B cell (primary cell): ENCODE measurements around the gene CCNI2.

Source experiments
- EZH2 ChIP-seq: IDR thresholded peaks from 2 replicates; pipeline ENCODE4 v1.6.1; 2012; ENCODE audit warnings: borderline replicate concordance, low read depth, mild to moderate bottlenecking, moderate library complexity, low read length; ENCODE audit not compliant: insufficient read depth, poor library complexity, severe bottlenecking
- TF ChIP-seq, protein P1 (sequence below): fragments of 200-600 bp; IDR thresholded peaks from one replicate; pipeline ENCODE4 v1.8.0; 2022; ENCODE audit warnings: antibody characterized with exemption, mild to moderate bottlenecking

DNA sequence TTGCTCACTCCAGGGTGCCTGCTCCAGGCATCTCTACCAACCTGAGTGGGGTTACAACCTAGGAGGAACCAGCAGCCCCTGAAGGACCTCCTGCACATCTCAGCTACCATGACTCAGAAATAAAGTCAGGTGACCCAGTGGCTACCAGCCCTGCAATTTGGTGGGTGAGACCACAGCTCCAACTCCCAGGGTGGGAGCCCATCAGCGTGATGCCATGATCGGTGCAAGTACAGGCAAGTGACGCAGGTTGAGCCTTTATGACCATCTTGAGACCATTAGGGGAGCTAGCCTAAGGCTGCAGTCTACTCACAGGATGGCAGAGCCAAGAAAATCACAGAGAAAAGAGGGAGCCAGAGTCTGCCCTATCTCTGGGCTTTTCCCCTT lies 21.3 kb downstream of the CCNI2 start:
- TF ChIP-seq EZH2 = no peak
- TF ChIP-seq, protein P1, sequence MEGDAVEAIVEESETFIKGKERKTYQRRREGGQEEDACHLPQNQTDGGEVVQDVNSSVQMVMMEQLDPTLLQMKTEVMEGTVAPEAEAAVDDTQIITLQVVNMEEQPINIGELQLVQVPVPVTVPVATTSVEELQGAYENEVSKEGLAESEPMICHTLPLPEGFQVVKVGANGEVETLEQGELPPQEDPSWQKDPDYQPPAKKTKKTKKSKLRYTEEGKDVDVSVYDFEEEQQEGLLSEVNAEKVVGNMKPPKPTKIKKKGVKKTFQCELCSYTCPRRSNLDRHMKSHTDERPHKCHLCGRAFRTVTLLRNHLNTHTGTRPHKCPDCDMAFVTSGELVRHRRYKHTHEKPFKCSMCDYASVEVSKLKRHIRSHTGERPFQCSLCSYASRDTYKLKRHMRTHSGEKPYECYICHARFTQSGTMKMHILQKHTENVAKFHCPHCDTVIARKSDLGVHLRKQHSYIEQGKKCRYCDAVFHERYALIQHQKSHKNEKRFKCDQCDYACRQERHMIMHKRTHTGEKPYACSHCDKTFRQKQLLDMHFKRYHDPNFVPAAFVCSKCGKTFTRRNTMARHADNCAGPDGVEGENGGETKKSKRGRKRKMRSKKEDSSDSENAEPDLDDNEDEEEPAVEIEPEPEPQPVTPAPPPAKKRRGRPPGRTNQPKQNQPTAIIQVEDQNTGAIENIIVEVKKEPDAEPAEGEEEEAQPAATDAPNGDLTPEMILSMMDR = no peak
